ENCODE results near the gene TYW1. TPM values are rescaled to one million over a fixed set of nuclear protein-coding genes. Genes with fewer than 3 reads are reported as not detected.
A peak's percentile ranks its signal among the peaks of the same experiment; 100 is the strongest.
"Not testable (repeated sequence)": the region's sequence is repeated elsewhere in the genome, so short reads cannot be mapped to it uniquely, and the experiment has no call there.

The TYW1 gene, protein sequence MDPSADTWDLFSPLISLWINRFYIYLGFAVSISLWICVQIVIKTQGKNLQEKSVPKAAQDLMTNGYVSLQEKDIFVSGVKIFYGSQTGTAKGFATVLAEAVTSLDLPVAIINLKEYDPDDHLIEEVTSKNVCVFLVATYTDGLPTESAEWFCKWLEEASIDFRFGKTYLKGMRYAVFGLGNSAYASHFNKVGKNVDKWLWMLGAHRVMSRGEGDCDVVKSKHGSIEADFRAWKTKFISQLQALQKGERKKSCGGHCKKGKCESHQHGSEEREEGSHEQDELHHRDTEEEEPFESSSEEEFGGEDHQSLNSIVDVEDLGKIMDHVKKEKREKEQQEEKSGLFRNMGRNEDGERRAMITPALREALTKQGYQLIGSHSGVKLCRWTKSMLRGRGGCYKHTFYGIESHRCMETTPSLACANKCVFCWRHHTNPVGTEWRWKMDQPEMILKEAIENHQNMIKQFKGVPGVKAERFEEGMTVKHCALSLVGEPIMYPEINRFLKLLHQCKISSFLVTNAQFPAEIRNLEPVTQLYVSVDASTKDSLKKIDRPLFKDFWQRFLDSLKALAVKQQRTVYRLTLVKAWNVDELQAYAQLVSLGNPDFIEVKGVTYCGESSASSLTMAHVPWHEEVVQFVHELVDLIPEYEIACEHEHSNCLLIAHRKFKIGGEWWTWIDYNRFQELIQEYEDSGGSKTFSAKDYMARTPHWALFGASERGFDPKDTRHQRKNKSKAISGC
- 11.1 TPM for total RNA-seq
- long read RNA-seq, transcript TYW1-201 (16 exons, 3,348 nt): major isoform, 21 of 29 reads
- long read RNA-seq, partial matches to known transcripts: 0 of 29 reads
- long read RNA-seq, other reads (novel, unspliced or antisense): 6 of 29 reads

DNA sequence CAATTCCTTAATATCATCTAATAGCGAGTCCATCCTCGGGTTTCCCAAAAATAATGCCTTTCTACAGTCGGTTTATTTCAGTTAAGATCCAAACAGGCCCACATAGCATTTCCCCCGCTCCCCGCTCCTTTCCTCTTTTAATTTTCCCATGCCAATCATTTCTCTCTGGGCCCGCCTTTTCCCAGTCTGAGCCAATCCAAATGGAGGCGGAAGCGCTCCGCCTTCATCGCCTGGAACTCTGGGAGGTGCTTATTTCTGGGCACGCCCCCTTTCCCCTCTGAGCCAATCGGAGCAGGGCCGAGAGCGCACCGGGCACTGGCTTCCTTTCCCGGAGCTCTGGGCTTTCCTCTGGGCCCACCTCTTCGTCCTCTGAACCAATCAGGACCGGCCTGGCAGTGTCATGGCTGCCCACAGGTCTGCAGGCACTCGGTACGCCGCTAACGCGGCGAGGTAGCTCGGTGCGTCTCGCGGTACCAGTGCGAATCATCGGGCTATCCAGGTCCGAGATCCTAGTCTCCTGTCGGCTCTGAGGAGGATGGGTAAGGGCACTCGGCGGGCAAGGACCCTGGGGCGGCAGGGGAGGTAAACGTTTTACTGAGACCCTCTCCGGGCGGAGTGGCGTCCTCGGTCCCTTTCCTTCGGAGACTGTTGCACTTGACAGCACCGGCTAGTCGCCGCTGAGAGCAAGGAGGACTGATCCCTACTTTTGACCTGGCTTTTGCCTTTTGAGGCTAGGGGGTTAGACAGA is at the start of gene TYW1:
TSS of gene TYW1 (plus strand) at position 390 of the 748 bp plus-strand sequence. CDS start at position 536, 146 bp downstream.
- Histone ChIP-seq H3K4me1 (peaks cover 51% of the 10 kb centered on the region), H3K36me3 (peaks cover 36% of the 10 kb centered on the region)

DNA sequence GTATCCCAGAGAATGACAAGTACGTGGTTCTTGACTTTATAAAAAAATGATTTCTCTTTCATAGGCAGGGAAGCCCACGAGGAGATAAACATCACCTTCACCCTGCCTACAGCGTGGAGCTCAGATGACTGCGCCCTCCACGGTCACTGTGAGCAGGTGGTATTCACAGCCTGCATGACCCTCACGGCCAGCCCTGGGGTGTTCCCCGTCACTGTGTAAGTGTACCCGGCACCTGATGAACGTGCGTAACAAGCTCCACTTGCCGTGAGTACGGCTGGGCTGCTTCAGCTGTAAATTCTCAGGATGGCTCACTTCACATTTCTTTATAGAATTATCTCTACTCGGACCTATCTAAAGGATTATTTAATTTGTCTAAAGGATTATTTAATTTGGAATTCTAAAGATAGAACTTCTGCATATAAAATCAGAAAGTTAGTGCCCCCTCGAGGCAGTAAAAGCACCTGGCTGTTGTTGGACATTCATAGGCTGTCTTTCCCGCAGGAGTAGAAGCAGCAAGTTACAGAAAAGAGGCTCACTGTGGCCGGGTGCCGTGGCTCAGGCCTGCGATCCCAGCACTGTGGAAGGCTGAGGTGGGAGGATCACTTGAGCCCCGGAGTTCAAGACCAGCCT is 48.0 kb upstream of the TYW1 start:
- TF ChIP-seq, protein P1, sequence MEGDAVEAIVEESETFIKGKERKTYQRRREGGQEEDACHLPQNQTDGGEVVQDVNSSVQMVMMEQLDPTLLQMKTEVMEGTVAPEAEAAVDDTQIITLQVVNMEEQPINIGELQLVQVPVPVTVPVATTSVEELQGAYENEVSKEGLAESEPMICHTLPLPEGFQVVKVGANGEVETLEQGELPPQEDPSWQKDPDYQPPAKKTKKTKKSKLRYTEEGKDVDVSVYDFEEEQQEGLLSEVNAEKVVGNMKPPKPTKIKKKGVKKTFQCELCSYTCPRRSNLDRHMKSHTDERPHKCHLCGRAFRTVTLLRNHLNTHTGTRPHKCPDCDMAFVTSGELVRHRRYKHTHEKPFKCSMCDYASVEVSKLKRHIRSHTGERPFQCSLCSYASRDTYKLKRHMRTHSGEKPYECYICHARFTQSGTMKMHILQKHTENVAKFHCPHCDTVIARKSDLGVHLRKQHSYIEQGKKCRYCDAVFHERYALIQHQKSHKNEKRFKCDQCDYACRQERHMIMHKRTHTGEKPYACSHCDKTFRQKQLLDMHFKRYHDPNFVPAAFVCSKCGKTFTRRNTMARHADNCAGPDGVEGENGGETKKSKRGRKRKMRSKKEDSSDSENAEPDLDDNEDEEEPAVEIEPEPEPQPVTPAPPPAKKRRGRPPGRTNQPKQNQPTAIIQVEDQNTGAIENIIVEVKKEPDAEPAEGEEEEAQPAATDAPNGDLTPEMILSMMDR (IDR thresholded peaks at IDR 0.05; ENCODE audit: borderline replicate concordance): no peak
- Histone ChIP-seq H3K4me3 (no peak overlapping the region), H3K27ac (replicated peaks) (no peak overlapping the region), H3K27me3 (ENCODE audit: low read depth) (no peaks in the 10 kb centered on the region), H3K36me3 (peaks cover 98% of the 10 kb centered on the region), H3K9me3 (replicated peaks) (no peaks in the 10 kb centered on the region), H3K4me1 (peaks cover 12% of the 10 kb centered on the region)
- intact Hi-C loops (cut with micrococcal nuclease): no loop called here
- DNase-seq: no peak

More for the DNA sequence above, at the start of gene TYW1:
- H3K9me3 ChIP-seq (replicated peaks); H3K27me3 ChIP-seq (ENCODE audit: low read depth); intact Hi-C loops (cut with micrococcal nuclease): not testable (repeated sequence)
- DNase-seq: peak; percentile 98
- Histone ChIP-seq H3K27ac (replicated peaks) (peak within 1 kb of the TSS; percentile 99), H3K4me3 (peak within 1 kb of the TSS; percentile 89)

DNA sequence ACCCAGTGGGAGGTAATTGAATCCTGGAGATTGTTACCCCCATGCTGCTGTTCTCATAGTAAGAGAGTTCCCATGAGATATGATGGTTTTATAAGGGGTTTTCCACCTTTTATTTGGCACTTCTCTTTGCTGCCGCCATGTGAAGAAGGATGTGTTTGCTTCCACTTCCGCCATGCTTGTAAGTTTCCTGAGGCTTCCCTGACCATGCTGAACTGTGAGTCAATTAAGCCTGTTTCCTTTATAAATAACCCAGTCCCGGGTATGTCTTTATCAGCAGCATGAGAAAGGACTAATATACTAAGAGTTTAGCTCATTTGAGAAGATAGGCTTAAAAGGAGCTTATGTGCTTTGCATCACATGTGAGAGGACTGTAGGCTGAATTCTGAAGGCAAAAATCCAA is 46.3 kb upstream of the TYW1 start:
- TF ChIP-seq, protein P1 (IDR thresholded peaks at IDR 0.05; ENCODE audit: borderline replicate concordance): no peak
- Histone ChIP-seq H3K9me3 (replicated peaks) (no peaks in the 10 kb centered on the region), H3K27me3 (ENCODE audit: low read depth) (no peaks in the 10 kb centered on the region), H3K36me3 (peaks cover 94% of the 10 kb centered on the region), H3K4me1 (peaks cover 12% of the 10 kb centered on the region), H3K27ac (replicated peaks) (no peak overlapping the region), H3K4me3 (no peak overlapping the region)
- no peak for DNase-seq
- intact Hi-C loops (cut with micrococcal nuclease): no loop called here

DNA sequence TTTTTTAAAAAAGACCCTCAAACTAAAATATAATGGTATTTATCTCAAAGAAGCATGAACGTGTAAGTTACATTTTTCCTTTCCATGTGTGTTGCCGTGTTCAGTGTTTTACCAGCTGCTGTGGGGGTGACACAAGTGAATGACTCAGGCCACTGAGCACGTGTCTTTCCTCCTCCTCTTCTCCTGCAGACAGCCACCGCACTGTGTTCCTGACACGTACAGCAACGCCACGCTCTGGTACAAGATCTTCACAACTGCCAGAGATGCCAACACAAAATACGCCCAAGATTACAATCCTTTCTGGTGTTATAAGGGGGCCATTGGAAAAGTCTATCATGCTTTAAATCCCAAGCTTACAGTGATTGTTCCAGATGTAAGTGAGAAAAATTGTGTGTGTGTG is 45.9 kb upstream of the TYW1 start:
- TF ChIP-seq, protein P1 (IDR thresholded peaks at IDR 0.05; ENCODE audit: borderline replicate concordance): no peak
- Histone ChIP-seq H3K27ac (replicated peaks) (no peak overlapping the region), H3K4me1 (peaks cover 12% of the 10 kb centered on the region), H3K27me3 (ENCODE audit: low read depth) (no peaks in the 10 kb centered on the region), H3K4me3 (no peak overlapping the region), H3K36me3 (peaks cover 94% of the 10 kb centered on the region), H3K9me3 (replicated peaks) (no peaks in the 10 kb centered on the region)
- intact Hi-C loops (cut with micrococcal nuclease): no loop called here
- no peak for DNase-seq

DNA sequence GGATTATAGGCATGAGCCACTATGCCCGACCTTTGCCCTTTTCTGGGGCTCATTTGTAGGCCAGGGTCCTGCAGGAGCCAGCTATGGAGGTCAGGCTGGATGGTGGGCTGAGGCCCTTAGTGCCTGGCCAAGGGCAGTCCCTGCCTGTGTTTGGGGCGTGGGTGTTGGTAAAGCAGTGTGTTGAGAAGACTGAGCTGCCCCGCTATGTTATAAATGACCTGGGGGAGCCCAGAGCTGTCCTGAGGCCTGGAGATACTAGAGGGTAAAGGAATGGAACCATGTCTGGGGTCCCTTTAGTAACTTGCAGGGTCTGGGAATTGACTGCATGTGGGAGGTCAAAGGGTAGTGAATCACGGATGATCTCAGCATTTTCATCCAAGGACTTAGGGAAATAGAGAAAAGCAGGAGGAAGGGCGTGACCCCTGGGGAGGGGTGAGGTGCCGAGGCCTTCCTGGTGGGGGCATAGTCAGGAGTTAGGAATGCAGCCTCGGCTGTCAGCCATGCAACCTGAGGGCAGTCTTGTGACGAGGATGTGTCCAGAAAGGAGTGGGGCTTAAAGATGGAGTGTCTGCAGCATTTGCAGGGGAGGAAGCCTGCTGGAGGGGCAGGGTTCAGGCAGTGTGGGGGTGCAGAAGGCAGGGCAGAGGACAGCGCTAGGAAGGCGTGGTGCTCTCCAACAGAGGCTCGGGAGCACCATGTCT is 44.1 kb upstream of the TYW1 start:
- H3K9me3 ChIP-seq (replicated peaks): no peaks in the 10 kb centered on the region
- DNase-seq: no peak
- intact Hi-C loops (cut with micrococcal nuclease): no loop called here
- peaks cover 96% of the 10 kb centered on the region for H3K36me3 ChIP-seq
- no peak overlapping the region for H3K4me3 ChIP-seq
- no peaks in the 10 kb centered on the region for H3K27me3 ChIP-seq (ENCODE audit: low read depth)
- H3K4me1 ChIP-seq: peaks cover 12% of the 10 kb centered on the region
- TF ChIP-seq, protein P1 (IDR thresholded peaks at IDR 0.05; ENCODE audit: borderline replicate concordance): no peak
- H3K27ac ChIP-seq (replicated peaks): no peak overlapping the region

Measured in left ventricle myocardium inferior (tissue), 1 donor.